Gastrocnemius medialis (tissue), 4 donors: ENCODE measurements around the gene ZSCAN18. TPM values are rescaled to one million over a fixed set of nuclear protein-coding genes. Genes with fewer than 3 reads are reported as not detected.

ENCODE experiments used
- ATAC-seq, 2 donors: fragments of 150-250 bp; one replicate each; pipeline ENCODE4 v1.9.1; 2016
- DNase-seq, 2 donors: peaks; one replicate each; pipeline ENCODE4 v3.0.0-alpha.2; 2019
- H3K27ac ChIP-seq, 4 donors: fragments of 200-600 bp; sonication (generic); 1 replicate in 1 of 4; 2 replicates in 3 of 4; pipeline ENCODE4 v1.5.1; 2016 to 2018; ENCODE audit warnings: mild to moderate bottlenecking in 2 of 4, moderate library complexity in 1 of 4
- H3K27me3 ChIP-seq, 3 donors: fragments of 200-600 bp; sonication (generic) in 2 of 3; 1 replicate in 1 of 3; 2 replicates in 2 of 3; pipeline versions ENCODE4 v1.5.1 to v1.6.0; 2016 to 2019; ENCODE audit warnings: mild to moderate bottlenecking in 1 of 3, moderate library complexity in 1 of 3
- H3K36me3 ChIP-seq, 2 donors: fragments of 200-600 bp; sonication (generic) in 1 of 2; one replicate each; pipeline ENCODE4 v1.5.1; 2017 to 2018
- H3K4me1 ChIP-seq, 2 donors: fragments of 200-600 bp; sonication (generic) in 1 of 2; one replicate each; pipeline ENCODE4 v1.5.1; 2016 to 2017; ENCODE audit warnings: mild to moderate bottlenecking in 2 of 2
- H3K4me3 ChIP-seq, 4 donors: fragments of 200-600 bp; sonication (generic) in 3 of 4; 1 replicate in 1 of 4; 2 replicates in 3 of 4; pipeline ENCODE4 v1.5.1; 2016 to 2019; ENCODE audit warnings: mild to moderate bottlenecking in 2 of 4
- H3K9me3 ChIP-seq, 3 donors: fragments of 200-600 bp; sonication (generic) in 2 of 3; 1 replicate in 1 of 3; 2 replicates in 2 of 3; pipeline ENCODE4 v1.5.1; 2016 to 2019
- POLR2A ChIP-seq, 2 donors: fragments of 450-650 bp; IDR thresholded peaks; one replicate each; pipeline ENCODE4 v1.6.1; 2017; ENCODE audit warnings: antibody characterized with exemption in 2 of 2, mild to moderate bottlenecking in 2 of 2, moderate library complexity in 2 of 2
- in situ Hi-C, 4 donors: fragments of 200-750 bp; cut with MboI; loops; one replicate each; pipeline versions ENCODE4 v1.15.0 to v1.8.0; 2017; ENCODE audit warnings: low sequenced_read_pairs in 4 of 4
- intact Hi-C: fragments of 100-400 bp; cut with DNase I; formaldehyde crosslinking; loops from one replicate; pipeline ENCODE4 v1.15.1; 2023; ENCODE audit warnings: low total_unique reads
- total RNA-seq, 4 donors: library from RNA; depleted of rRNA; stranded (reverse); fragments of >200 nt; gene quantifications; one replicate each; pipeline versions ENCODE4 v1.1.0 to v1.2.3, GENCODE V29; 2016
- TF ChIP-seq, protein P1 (sequence below), 5 experiments: fragments of 450-650 bp in 3 of 5; fragments of 200-600 bp in 2 of 5; sonication (generic) in 2 of 5; IDR thresholded peaks in 4 of 5; conservative IDR thresholded peaks in 1 of 5; 1 replicate in 4 of 5; 2 replicates in 1 of 5; pipeline ENCODE4 v1.5.1; 2016 to 2019; ENCODE audit warnings: antibody characterized with exemption in 5 of 5, mild to moderate bottlenecking in 3 of 5, moderate library complexity in 3 of 5

The ZSCAN18 gene
- total RNA-seq, 4 donors from 2014 or later = 11.2 to 20.6 (median 15.2) TPM

DNA sequence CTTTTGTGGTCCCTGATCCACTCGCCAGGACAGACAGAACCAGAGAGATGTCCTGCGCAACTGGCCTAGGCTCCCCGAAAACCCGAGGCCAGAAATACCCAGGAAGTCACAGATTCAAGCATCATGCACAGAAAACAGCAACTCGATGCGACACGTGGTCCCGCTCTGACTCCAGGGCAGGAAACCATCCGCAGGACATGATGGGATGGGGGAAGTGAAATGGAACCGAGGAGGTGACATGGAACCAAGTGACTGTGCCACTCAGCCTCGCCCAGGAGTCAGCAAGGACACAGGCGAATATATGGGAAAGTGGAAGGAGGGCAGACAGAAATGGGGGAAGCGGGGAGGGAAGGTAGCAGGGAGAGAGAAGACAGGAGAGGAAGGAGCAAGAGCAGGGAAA lies 1.1 kb downstream of the ZSCAN18 start:
- peak overlapping the region in 3 of 4 donors; percentile 85 to 98 (median 97) for H3K4me3 ChIP-seq
- no peak for ATAC-seq
- peaks cover 5 to 9% of the 10 kb centered on the region in 2 donors for H3K4me1 ChIP-seq
- H3K27ac ChIP-seq = no peak overlapping the region
- no peaks in the 10 kb centered on the region for H3K27me3 ChIP-seq
- H3K36me3 ChIP-seq = no peaks in the 10 kb centered on the region
- TF ChIP-seq POLR2A (IDR thresholded peaks at IDR 0.05) = no peak
- TF ChIP-seq, protein P1, sequence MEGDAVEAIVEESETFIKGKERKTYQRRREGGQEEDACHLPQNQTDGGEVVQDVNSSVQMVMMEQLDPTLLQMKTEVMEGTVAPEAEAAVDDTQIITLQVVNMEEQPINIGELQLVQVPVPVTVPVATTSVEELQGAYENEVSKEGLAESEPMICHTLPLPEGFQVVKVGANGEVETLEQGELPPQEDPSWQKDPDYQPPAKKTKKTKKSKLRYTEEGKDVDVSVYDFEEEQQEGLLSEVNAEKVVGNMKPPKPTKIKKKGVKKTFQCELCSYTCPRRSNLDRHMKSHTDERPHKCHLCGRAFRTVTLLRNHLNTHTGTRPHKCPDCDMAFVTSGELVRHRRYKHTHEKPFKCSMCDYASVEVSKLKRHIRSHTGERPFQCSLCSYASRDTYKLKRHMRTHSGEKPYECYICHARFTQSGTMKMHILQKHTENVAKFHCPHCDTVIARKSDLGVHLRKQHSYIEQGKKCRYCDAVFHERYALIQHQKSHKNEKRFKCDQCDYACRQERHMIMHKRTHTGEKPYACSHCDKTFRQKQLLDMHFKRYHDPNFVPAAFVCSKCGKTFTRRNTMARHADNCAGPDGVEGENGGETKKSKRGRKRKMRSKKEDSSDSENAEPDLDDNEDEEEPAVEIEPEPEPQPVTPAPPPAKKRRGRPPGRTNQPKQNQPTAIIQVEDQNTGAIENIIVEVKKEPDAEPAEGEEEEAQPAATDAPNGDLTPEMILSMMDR (IDR thresholded peaks at IDR 0.05 in 4 of 5, conservative IDR thresholded peaks at IDR 0.05 in 1 of 5) = no peak
- intact Hi-C loops = loop anchor here (5.0 kb wide), 1 partner anchor 1705 kb away; the partner anchor contains the start of gene ZNF582
- in situ Hi-C loops = no loop called here
- no peak for DNase-seq
- H3K9me3 ChIP-seq = peaks cover 0 to 6% (median 0%) of the 10 kb centered on the region in 3 donors

DNA sequence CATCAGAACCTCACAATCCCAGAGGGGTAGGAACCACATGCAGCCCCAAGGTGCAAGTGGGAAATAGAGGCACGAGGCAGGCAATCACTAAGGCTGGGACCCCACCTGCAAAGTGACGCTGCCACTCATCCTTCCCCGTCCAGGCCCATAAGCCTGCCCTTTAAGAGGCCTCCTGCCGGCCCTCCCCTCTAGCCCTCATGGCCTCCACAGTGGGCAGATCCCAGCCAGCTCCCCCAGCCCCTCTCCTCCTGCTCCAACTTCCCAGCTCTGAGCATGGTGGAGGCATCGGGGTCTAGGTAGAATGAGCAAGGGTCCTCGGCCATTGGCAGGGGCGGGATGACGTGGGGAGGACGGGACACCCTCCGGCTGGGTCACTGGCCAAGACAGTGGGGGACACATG lies 2.7 kb downstream of the ZSCAN18 start:
- H3K27me3 ChIP-seq = no peaks in the 10 kb centered on the region
- in situ Hi-C loops (no loop called here), intact Hi-C loops (loop anchor here (5.0 kb wide), 1 partner anchor 1703 kb away; the partner anchor contains the start of gene ZNF582)
- no peak overlapping the region for H3K27ac ChIP-seq
- DNase-seq (no peak), ATAC-seq (no peak)
- TF ChIP-seq POLR2A (IDR thresholded peaks at IDR 0.05) = no peak
- TF ChIP-seq, protein P1 (IDR thresholded peaks at IDR 0.05 in 4 of 5, conservative IDR thresholded peaks at IDR 0.05 in 1 of 5) = no peak
- no peak overlapping the region for H3K4me3 ChIP-seq
- peaks cover 5 to 9% of the 10 kb centered on the region in 2 donors for H3K4me1 ChIP-seq
- H3K9me3 ChIP-seq = peaks cover 0 to 6% (median 0%) of the 10 kb centered on the region in 3 donors
- H3K36me3 ChIP-seq = no peaks in the 10 kb centered on the region

DNA sequence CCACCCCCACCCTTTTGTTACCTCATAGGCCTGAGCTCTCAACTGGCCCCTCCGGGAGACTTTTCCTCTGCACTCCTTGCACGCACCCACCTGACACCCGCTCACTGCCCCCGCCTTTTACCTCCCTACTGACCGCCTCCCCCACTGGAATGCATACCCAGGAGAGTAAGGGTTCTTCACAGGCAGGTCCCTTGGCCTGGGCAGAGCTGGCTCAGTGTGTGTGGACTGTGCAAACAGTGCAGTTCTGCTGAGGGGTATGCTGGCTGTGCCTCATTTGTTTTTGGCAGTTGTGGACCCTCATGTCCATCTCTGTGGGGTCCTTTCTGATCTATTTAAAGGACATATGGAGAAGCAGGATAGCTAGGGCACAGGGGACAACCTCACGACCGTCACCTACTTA lies 5.0 kb downstream of the ZSCAN18 start:
- Histone ChIP-seq H3K4me3 (no peak overlapping the region), H3K27me3 (no peaks in the 10 kb centered on the region), H3K9me3 (peaks cover 0 to 3% (median 0%) of the 10 kb centered on the region in 3 donors), H3K4me1 (peaks cover 5% of the 10 kb centered on the region in 2 donors), H3K27ac (no peak overlapping the region), H3K36me3 (no peaks in the 10 kb centered on the region)
- intact Hi-C loops = no loop called here
- in situ Hi-C loops = no loop called here
- TF ChIP-seq POLR2A (IDR thresholded peaks at IDR 0.05) = no peak
- TF ChIP-seq, protein P1 (IDR thresholded peaks at IDR 0.05 in 4 of 5, conservative IDR thresholded peaks at IDR 0.05 in 1 of 5) = no peak
- DNase-seq (no peak), ATAC-seq (no peak)

DNA sequence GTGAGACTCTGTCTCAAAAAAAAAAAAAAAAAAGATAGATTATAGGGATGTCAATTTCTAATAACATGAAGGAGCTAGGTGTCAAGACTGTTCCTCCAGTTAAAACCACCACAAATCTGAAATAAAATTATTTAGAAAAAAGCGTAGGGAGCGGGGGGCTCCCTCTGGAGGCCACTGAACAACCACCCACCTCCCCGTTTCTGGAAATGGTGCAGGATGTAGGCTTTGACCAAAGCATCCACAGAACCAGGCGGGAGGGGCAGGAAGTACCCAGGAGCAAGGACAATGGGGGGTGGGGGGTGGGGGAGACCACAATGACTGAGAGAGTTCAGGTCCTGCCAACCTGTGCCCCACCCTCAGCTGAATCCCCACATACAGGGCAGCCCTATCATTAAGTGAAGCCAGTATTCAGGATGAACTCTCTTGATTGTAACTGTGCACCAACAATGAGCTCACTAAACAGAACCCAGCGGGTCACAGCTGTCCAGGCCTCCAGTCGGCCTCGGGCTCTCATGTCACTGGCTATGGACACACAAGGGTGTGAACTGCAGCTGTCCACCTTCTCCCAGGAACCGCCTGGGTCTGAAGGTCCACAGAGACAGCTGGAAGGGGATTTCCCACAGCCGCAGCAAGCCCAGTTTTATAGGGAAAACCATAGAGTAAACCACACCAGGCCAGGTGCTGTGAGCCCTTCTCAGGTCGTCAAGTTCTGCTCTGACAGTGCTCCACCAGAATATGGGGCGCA lies 6.6 kb downstream of the ZSCAN18 start:
- H3K27ac ChIP-seq = no peak overlapping the region
- no peaks in the 10 kb centered on the region for H3K4me1 ChIP-seq
- H3K27me3 ChIP-seq = no peaks in the 10 kb centered on the region
- H3K36me3 ChIP-seq = peaks cover 0 to 12% of the 10 kb centered on the region in 2 donors
- in situ Hi-C loops = no loop called here
- H3K4me3 ChIP-seq = no peak overlapping the region
- intact Hi-C loops = no loop called here
- DNase-seq = no peak
- no peak for TF ChIP-seq POLR2A (IDR thresholded peaks at IDR 0.05)
- TF ChIP-seq, protein P1 (IDR thresholded peaks at IDR 0.05 in 4 of 5, conservative IDR thresholded peaks at IDR 0.05 in 1 of 5) = no peak
- peaks cover 0 to 3% (median 0%) of the 10 kb centered on the region in 3 donors for H3K9me3 ChIP-seq
- no peak for ATAC-seq
